NCI-H1048 (cell line): ENCODE data around the gene APOF.
"Not testable (repeated sequence)": the region's sequence is repeated elsewhere in the genome, so short reads cannot be mapped to it uniquely, and the experiment has no call there.

Source experiments
- DNase-seq: peaks from one replicate; lab custom pipeline; 2025; lab: John Stamatoyannopoulos, UW

The APOF gene

GRCh38 chr12:56362130-56363059, at the start of gene APOF:
APOF (minus strand) TSS chr12:56362857; CDS start chr12:56362745, 112 bp downstream.
- no peak for DNase-seq

- DNase-seq, result no peak
These were observed 49.4 kb upstream of the APOF start for GRCh38 chr12:56411781-56412639.

GRCh38 chr12:56410768-56411167, 48.1 kb upstream of the APOF start:
- no peak for DNase-seq

- no peak for DNase-seq
These were observed 46.3 kb upstream of the APOF start for GRCh38 chr12:56408799-56409417.

- DNase-seq, result not testable (repeated sequence)
These were observed 41.6 kb upstream of the APOF start for GRCh38 chr12:56404227-56404626.

- DNase-seq, result not testable (repeated sequence)
These were observed 39.0 kb upstream of the APOF start for GRCh38 chr12:56401612-56402011.

- not testable (repeated sequence) for DNase-seq
These were observed 38.5 kb upstream of the APOF start for GRCh38 chr12:56401125-56401524.

GRCh38 chr12:56399466-56399865, 36.8 kb upstream of the APOF start:
- DNase-seq, result not testable (repeated sequence)

- DNase-seq, result no peak
These were observed 35.7 kb upstream of the APOF start for GRCh38 chr12:56398324-56398723.

GRCh38 chr12:56392331-56392730, 29.7 kb upstream of the APOF start:
- no peak for DNase-seq

- no peak for DNase-seq
These were observed 29.1 kb upstream of the APOF start for GRCh38 chr12:56391721-56392120.

- DNase-seq, result no peak
These were observed 26.8 kb upstream of the APOF start for GRCh38 chr12:56389412-56389811.

- no peak for DNase-seq
These were observed 24.6 kb upstream of the APOF start for GRCh38 chr12:56387152-56387736.

GRCh38 chr12:56385873-56386272, 23.2 kb upstream of the APOF start:
- no peak for DNase-seq

GRCh38 chr12:56382611-56383010, 20.0 kb upstream of the APOF start:
- no peak for DNase-seq

- no peak for DNase-seq
These were observed 15.3 kb upstream of the APOF start for GRCh38 chr12:56377989-56378316.

- no peak for DNase-seq
These were observed 14.8 kb upstream of the APOF start for GRCh38 chr12:56377310-56377988.

GRCh38 chr12:56375598-56376434, 13.2 kb upstream of the APOF start:
- DNase-seq, result no peak

- DNase-seq, result no peak
These were observed 12.3 kb upstream of the APOF start for GRCh38 chr12:56374726-56375597.

- no peak for DNase-seq
These were observed 10.9 kb upstream of the APOF start for GRCh38 chr12:56373515-56373914.
